T-helper 17 cell (primary cell): Measurements from ENCODE around the gene IFT57. TPM values are rescaled to one million over a fixed set of nuclear protein-coding genes. Genes with fewer than 3 reads are reported as not detected.
A peak's percentile ranks its signal among the peaks of the same experiment; 100 is the strongest.

Source experiments
- ATAC-seq: fragments of 150-1000 bp; cut with Tn5 transposase; 2 replicates; pipeline ENCODE4 v1.10.0; 2021; ENCODE audit warnings: mild to moderate bottlenecking, moderate library complexity
- DNase-seq, 3 donors: peaks; one replicate each; pipeline versions ENCODE4 v3.0.0 to v3.0.0-alpha.2; 2020 to 2021
- H3K9me3 ChIP-seq: one replicate; pipeline ENCODE4 v1.7.0; 2013; ENCODE audit warnings: low read length, mild to moderate bottlenecking; ENCODE audit not compliant: control insufficient read depth, poor library complexity, severe bottlenecking
- H3K27ac Mint-ChIP-seq: one replicate; pipeline ENCODE4 v1.8.0; 2022; ENCODE audit warnings: mild to moderate bottlenecking, moderate library complexity, mixed read lengths
- H3K27me3 Mint-ChIP-seq: one replicate; pipeline ENCODE4 v1.8.0; 2022; ENCODE audit warnings: mixed read lengths
- H3K36me3 Mint-ChIP-seq: one replicate; pipeline ENCODE4 v1.8.0; 2022; ENCODE audit warnings: low read depth, mixed read lengths
- H3K4me1 Mint-ChIP-seq: one replicate; pipeline ENCODE4 v1.8.0; 2022; ENCODE audit warnings: mild to moderate bottlenecking, mixed read lengths
- H3K4me3 Mint-ChIP-seq: one replicate; pipeline ENCODE4 v1.8.0; 2022; ENCODE audit warnings: mild to moderate bottlenecking, moderate library complexity, mixed read lengths
- total RNA-seq, 4 donors: library from RNA in 2 of 4; stranded (reverse) in 2 of 4; gene quantifications; one replicate each; pipeline ENCODE4 v1.2.3 and lab custom pipeline; 2022 to 2026

Gene IFT57
- total RNA-seq, 2 donors from 2014 or later = 48.4 to 52.9 TPM

DNA sequence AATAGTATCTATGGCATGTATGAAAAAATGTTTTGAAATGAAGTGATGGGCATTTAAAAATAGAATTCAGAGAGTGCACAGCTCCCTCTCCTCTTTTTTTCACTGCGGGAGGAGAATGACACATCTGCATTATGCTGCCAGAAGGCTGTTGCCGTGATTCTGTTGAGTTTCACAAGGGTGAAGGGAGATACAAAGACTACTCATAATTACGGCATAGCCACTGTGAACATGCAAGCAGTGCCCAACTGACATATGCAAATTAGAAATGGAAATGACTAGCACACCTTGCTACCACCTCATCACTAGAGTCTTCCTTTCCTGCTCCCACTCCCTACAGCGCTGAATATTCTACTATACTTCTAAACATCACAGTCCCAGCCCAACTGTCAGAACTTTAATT is 20.1 kb downstream of the IFT57 start:
- DNase-seq = no peak
- no peak overlapping the region for H3K4me3 Mint-ChIP-seq
- no peaks in the 10 kb centered on the region for H3K27me3 Mint-ChIP-seq
- H3K9me3 ChIP-seq = no peaks in the 10 kb centered on the region
- H3K36me3 Mint-ChIP-seq = peaks cover 4% of the 10 kb centered on the region
- H3K4me1 Mint-ChIP-seq = peaks cover 14% of the 10 kb centered on the region
- no peak for ATAC-seq
- peak overlapping the region; percentile 10 for H3K27ac Mint-ChIP-seq

DNA sequence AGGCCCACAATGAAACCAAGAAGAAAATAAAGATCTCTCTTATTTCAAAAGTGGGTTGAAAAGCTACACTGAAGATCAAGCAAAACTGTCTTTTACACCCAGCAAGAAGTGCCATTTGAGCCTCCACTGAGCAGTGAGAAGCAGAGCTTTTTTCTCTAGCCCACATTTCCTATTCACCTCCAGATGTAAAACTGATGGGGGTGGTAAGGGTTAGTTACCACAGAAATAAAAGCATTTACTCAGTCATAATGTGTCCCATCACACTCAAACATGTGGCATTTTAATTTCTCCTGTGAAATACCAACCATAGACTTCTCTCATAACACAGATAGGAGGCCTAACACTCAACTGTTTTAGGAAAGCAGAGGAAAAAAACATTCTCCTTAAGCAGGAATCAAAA is 21.0 kb downstream of the IFT57 start:
- Mint-ChIP-seq H3K4me3 (no peak overlapping the region), H3K27ac (no peak overlapping the region), H3K27me3 (no peaks in the 10 kb centered on the region), H3K36me3 (peaks cover 4% of the 10 kb centered on the region), H3K4me1 (peaks cover 14% of the 10 kb centered on the region)
- DNase-seq (no peak), ATAC-seq (no peak)
- H3K9me3 ChIP-seq = no peaks in the 10 kb centered on the region

DNA sequence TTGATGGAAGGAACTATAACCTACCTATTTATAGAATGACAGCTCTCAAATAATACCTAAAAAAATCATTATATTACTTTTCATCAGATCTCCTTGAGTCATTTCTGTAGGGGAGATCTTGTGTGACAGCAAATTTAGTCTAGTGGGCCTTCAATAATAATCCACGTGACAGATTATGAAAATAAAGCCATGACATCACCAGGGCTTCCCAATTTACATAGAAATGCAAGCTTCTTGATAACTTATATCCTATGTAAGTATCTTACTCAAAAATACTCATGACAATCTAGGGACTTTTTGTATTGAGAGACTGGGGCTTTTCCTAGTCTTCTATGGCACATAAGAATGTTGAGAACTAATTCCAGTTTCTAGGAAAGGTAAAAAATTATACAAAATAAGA is 21.6 kb downstream of the IFT57 start:
- DNase-seq (no peak), ATAC-seq (no peak)
- no peaks in the 10 kb centered on the region for H3K27me3 Mint-ChIP-seq
- peaks cover 4% of the 10 kb centered on the region for H3K36me3 Mint-ChIP-seq
- H3K4me3 Mint-ChIP-seq = no peak overlapping the region
- peaks cover 14% of the 10 kb centered on the region for H3K4me1 Mint-ChIP-seq
- no peaks in the 10 kb centered on the region for H3K9me3 ChIP-seq
- no peak overlapping the region for H3K27ac Mint-ChIP-seq

DNA sequence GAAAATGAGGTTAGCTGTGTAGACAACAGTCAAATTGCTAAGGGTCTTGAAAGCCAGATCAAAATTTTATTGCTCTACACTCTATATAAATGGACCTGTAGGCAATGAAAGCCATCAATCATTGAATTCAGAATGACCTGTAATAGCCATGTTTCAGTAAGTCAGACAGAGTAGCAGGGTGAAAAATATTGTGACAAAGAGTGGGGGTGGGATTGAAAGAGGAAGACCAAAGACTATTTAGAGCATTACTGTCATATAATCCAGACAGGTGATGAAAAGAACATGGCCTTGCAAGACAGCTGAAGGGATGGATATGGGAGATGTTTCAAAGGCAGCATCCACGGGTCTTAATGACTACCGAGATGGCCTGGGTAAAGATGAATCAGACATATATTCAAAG is 22.2 kb downstream of the IFT57 start:
- H3K4me1 Mint-ChIP-seq = peaks cover 13% of the 10 kb centered on the region
- H3K36me3 Mint-ChIP-seq = peaks cover 4% of the 10 kb centered on the region
- H3K27me3 Mint-ChIP-seq = no peaks in the 10 kb centered on the region
- no peak for ATAC-seq
- H3K27ac Mint-ChIP-seq = no peak overlapping the region
- DNase-seq = no peak
- no peak overlapping the region for H3K4me3 Mint-ChIP-seq
- H3K9me3 ChIP-seq = no peaks in the 10 kb centered on the region

DNA sequence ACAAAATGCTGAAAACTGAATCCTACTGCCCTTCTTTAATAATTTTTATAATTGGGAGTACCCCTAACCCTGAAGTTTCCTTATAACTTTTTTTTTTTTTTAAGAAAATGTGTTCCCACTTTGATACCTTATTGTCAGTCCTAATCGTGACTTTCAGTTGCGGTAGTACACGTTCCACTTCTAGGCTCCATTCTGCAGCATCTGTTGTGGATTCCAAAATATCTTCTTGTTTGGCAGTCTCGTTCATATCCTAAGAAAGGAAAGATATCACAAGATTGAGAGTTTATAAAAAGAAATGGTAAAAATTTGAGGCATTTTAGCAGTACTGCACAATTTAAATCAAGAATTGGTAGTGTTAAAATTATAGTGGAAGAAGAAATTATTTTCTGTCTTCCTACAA is 30.8 kb downstream of the IFT57 start:
- DNase-seq = no peak
- ATAC-seq = no peak
- no peak overlapping the region for H3K4me3 Mint-ChIP-seq
- H3K9me3 ChIP-seq = no peaks in the 10 kb centered on the region
- H3K4me1 Mint-ChIP-seq = no peaks in the 10 kb centered on the region
- H3K36me3 Mint-ChIP-seq = peaks cover 9% of the 10 kb centered on the region
- no peaks in the 10 kb centered on the region for H3K27me3 Mint-ChIP-seq
- H3K27ac Mint-ChIP-seq = no peak overlapping the region

DNA sequence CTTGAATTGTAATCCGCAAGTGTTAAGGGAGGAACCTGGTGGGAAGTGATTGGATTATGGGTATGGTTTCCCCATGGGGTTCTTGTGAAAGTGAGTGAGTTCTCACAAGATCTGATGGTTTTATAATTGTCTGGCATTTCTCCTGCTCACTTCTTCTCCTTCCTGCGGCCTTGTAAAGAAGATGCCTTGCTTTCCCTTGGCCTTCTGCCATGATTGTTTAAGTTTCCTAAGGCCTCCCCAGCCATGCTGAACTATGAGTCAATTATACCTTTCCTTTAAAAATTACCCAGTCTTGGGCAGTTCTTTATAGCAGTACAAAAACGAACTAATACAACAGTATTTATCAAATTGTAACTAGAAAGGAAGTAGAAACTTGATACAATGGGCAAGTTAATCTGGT is 31.9 kb downstream of the IFT57 start:
- no peaks in the 10 kb centered on the region for H3K9me3 ChIP-seq
- DNase-seq (no peak), ATAC-seq (no peak)
- no peaks in the 10 kb centered on the region for H3K27me3 Mint-ChIP-seq
- H3K4me3 Mint-ChIP-seq = no peak overlapping the region
- no peak overlapping the region for H3K27ac Mint-ChIP-seq
- peaks cover 7% of the 10 kb centered on the region for H3K36me3 Mint-ChIP-seq
- H3K4me1 Mint-ChIP-seq = no peaks in the 10 kb centered on the region

DNA sequence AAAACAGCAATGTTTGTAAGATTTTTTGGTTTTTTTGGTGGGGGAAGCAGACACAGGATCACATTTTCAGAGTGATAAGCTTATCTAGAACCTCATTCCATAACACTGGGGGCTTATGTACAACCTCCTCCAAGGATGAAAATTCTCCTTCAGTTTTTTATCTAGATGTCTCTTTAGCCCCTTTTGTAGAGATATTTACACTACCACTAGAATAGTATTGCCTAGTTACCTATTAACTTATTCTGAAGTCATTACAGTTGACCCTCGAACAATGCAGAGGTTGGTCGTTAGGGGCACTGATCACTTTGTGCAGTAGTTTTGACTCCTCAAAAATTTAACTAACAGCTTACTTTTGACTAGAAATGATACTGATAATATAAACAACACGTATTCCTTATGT is 32.8 kb downstream of the IFT57 start:
- Mint-ChIP-seq H3K27ac (no peak overlapping the region), H3K4me1 (no peaks in the 10 kb centered on the region), H3K36me3 (peaks cover 7% of the 10 kb centered on the region), H3K4me3 (no peak overlapping the region), H3K27me3 (no peaks in the 10 kb centered on the region)
- DNase-seq = no peak
- H3K9me3 ChIP-seq = no peaks in the 10 kb centered on the region
- no peak for ATAC-seq

DNA sequence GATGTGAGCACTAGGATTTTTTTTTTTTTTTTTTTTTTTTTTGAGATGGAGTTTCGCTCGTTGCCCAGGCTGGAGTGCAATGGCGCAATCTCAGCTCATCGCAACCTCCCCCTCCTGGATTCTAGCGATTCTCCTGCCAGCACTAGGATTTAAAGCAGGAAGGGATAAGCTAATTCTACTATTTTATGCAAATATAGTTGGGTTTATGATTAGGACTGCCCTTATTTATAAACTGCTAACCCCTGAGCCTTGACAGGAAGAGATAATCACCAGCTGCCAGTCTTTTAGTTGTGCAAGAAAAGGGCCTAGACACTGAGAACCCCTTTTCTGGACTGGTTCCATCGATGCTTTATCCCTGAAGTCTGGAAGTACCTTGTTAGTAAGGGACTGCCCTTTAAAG is 36.7 kb downstream of the IFT57 start:
- H3K4me1 Mint-ChIP-seq = peaks cover 7% of the 10 kb centered on the region

DNA sequence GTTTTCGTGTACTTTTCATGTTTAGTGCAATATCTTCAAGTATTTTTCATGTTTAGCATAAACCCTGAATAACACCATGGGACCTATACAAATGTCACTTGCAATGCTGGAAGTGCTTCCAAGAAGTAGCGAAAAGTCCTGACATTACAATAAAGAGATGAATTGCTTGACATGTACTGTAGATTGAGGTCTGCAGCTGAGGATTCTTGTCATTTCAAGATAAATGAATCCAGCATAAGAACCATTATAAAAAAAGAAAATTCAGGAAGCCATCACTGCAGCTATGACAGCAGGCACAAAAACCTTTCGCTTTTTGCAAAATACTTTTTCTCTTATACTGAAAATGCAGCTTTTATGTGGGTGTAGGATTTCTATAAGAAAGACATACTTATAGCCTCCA is 37.4 kb downstream of the IFT57 start:
- peaks cover 6% of the 10 kb centered on the region for H3K36me3 Mint-ChIP-seq
- ATAC-seq (no peak), DNase-seq (no peak)
- peaks cover 7% of the 10 kb centered on the region for H3K4me1 Mint-ChIP-seq
- no peaks in the 10 kb centered on the region for H3K9me3 ChIP-seq
- H3K4me3 Mint-ChIP-seq = no peak overlapping the region
- no peak overlapping the region for H3K27ac Mint-ChIP-seq
- H3K27me3 Mint-ChIP-seq = no peaks in the 10 kb centered on the region

More for the DNA sequence above, 36.7 kb downstream of the IFT57 start:
- Mint-ChIP-seq H3K36me3 (peaks cover 10% of the 10 kb centered on the region), H3K27me3 (no peaks in the 10 kb centered on the region), H3K4me3 (no peak overlapping the region), H3K27ac (no peak overlapping the region)
- ATAC-seq = no peak
- no peaks in the 10 kb centered on the region for H3K9me3 ChIP-seq
- DNase-seq = no peak

DNA sequence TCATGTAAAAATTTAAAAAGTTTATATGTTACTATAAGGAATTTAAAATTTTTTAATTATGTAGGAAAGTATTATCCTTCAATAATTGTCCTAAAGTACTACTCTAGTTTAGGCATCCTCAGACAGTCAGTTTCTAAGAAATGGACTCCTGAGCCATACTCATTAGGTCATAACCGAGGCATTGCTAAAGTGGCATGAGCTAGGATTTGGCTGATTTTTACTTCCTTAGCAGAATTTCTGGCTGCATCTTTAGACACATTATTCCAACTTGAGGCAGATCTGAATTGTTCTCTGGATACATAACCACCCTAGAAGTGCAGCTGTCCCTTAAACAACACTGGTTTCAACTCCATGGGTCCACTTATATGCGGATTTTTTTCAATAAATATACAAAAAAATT is 38.3 kb downstream of the IFT57 start:
- Mint-ChIP-seq H3K27ac (no peak overlapping the region), H3K27me3 (no peaks in the 10 kb centered on the region), H3K4me1 (peaks cover 9% of the 10 kb centered on the region), H3K4me3 (no peak overlapping the region), H3K36me3 (peaks cover 5% of the 10 kb centered on the region)
- ATAC-seq = no peak
- H3K9me3 ChIP-seq = no peaks in the 10 kb centered on the region
- DNase-seq = no peak

DNA sequence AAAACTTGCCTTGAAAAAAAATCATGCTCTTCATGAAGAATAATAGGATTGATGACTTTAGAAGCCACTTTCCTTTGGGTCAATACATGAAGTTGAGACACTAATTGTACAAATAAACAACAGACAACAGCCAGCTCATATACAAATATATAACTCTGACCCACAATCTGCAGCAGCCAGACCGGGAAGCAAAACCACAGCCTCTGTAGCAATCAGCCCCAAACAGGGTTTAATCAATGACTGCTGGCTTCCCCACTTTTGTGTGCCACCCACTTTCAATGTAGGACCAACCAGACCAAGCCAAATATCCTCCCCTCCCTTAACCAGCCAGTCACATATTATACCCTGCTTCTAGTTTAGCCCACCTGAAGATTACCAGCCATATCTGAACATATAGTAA is 39.0 kb downstream of the IFT57 start:
- DNase-seq = no peak
- ATAC-seq = no peak
- H3K36me3 Mint-ChIP-seq = peaks cover 5% of the 10 kb centered on the region
- no peaks in the 10 kb centered on the region for H3K27me3 Mint-ChIP-seq
- H3K27ac Mint-ChIP-seq = no peak overlapping the region
- H3K4me1 Mint-ChIP-seq = peaks cover 13% of the 10 kb centered on the region
- no peak overlapping the region for H3K4me3 Mint-ChIP-seq
- H3K9me3 ChIP-seq = no peaks in the 10 kb centered on the region

DNA sequence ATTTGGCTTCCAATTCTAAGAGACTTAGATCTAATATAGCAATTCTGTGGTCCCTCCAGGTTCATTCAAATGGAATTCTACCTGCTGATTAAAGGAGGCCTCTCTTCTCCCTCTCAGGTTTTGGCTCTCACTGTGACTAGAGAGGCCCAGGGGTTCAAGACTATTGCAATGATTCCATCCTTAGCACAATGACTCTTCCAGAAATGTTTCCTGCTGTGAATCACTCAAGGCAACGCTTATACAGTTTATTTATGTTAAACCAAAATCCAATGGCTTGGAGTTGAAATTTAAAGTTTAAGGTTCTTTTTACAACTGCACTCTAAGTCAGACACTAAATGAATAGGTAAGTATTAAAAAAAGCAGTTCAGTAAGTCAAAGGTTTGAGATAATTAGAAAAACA is 39.9 kb downstream of the IFT57 start:
- no peak for ATAC-seq
- no peaks in the 10 kb centered on the region for H3K9me3 ChIP-seq
- Mint-ChIP-seq H3K4me3 (no peak overlapping the region), H3K27me3 (no peaks in the 10 kb centered on the region), H3K4me1 (peaks cover 13% of the 10 kb centered on the region), H3K27ac (no peak overlapping the region), H3K36me3 (peaks cover 6% of the 10 kb centered on the region)
- DNase-seq = no peak

DNA sequence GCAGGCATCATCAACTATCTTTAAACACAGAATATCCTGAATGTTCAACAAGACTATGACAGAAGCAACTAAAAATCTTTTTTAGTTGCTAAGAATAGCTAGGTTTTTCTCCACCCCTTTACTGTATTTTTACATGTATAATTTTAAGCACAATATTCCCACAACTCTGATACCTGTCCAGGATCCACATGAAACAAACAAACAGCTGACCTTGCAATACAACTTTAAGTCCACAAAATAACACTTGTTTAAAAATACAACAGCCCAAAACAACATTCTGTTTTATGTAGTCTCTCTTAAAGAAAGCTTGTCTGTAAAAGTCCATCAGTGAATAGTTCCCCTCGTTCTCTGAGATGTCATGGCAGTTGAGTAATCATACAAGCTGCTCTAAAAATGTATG is 41.1 kb downstream of the IFT57 start:
- no peaks in the 10 kb centered on the region for H3K9me3 ChIP-seq
- H3K36me3 Mint-ChIP-seq = peaks cover 7% of the 10 kb centered on the region
- no peak overlapping the region for H3K4me3 Mint-ChIP-seq
- ATAC-seq = no peak
- H3K27me3 Mint-ChIP-seq = no peaks in the 10 kb centered on the region
- peaks cover 15% of the 10 kb centered on the region for H3K4me1 Mint-ChIP-seq
- DNase-seq = no peak
- H3K27ac Mint-ChIP-seq = no peak overlapping the region

DNA sequence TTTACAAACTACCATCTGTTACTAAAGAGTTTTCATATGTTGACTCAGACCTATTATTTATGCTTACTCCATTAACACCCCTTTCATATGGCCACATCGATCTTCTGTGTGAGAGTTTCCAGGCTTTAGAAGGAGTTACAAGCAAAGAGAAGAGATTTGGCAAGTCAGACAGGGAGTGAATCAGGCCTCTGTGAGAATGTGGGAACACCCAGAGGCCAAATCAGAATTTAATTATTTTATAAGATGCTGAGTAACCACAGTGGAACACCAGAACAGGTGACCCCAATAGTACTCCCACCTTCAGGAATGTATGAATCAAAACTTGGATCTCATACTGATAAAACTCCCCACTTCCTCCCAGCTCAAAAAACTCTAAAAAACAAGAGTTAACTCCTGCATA is 42.0 kb downstream of the IFT57 start:
- Mint-ChIP-seq H3K4me3 (no peak overlapping the region), H3K4me1 (peaks cover 18% of the 10 kb centered on the region), H3K36me3 (peaks cover 9% of the 10 kb centered on the region), H3K27ac (no peak overlapping the region), H3K27me3 (no peaks in the 10 kb centered on the region)
- no peaks in the 10 kb centered on the region for H3K9me3 ChIP-seq
- ATAC-seq (no peak), DNase-seq (no peak)

DNA sequence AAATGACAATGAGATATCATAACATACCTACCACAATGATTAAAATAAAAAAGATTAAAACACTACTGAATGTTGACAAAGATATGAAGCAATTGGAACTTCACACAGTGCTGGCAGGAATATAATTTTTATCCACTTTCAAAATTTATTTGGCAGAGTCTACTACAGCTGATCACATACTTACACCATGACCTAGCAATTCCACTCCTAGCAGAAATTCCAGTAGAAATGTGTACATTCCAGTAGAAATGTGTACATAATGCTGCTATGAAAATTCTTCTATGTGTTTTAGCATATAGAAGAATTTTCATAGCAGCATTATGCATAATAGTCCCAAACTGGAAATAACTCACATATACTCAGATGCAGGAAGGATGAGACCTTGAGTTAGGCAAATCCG is 43.5 kb downstream of the IFT57 start:
- Mint-ChIP-seq H3K4me1 (peaks cover 18% of the 10 kb centered on the region), H3K4me3 (no peak overlapping the region), H3K27ac (no peak overlapping the region), H3K27me3 (no peaks in the 10 kb centered on the region), H3K36me3 (peaks cover 9% of the 10 kb centered on the region)
- ATAC-seq = no peak
- DNase-seq = no peak
- no peaks in the 10 kb centered on the region for H3K9me3 ChIP-seq
